GM21360 (cell line): Measurements from ENCODE around the gene ZNG1C.
"Not testable (repeated sequence)": the region's sequence is repeated elsewhere in the genome, so short reads cannot be mapped to it uniquely, and the experiment has no call there.

Experiments used
- ATAC-seq: cut with Tn5 transposase; IDR thresholded peaks from one replicate; pipeline ENCODE4 v1.9.1; 2021; ENCODE audit warnings: mild to moderate bottlenecking, moderate library complexity; ENCODE audit not compliant: unreplicated experiment

The ZNG1C gene

GRCh38 chr9:68342265-68343025 is 100.7 kb downstream of the ZNG1C start:
- peak; percentile 96 for ATAC-seq

- ATAC-seq: not testable (repeated sequence)
These were observed 101.5 kb downstream of the ZNG1C start for GRCh38 chr9:68343242-68343641.

- not testable (repeated sequence) for ATAC-seq
These were observed 102.2 kb downstream of the ZNG1C start for GRCh38 chr9:68343992-68344391.
